Smooth muscle cell (in vitro differentiated cells): ENCODE results near the gene TMPRSS3. TPM values are rescaled to one million over a fixed set of nuclear protein-coding genes. Genes with fewer than 3 reads are reported as not detected.

Experiments
- DNase-seq: peaks from one replicate; lab custom pipeline; 2025; ENCODE audit not compliant: unreplicated experiment; lab: John Stamatoyannopoulos, UW
- H2AFZ ChIP-seq: fragments of 200-600 bp; sonication (generic); 2 replicates; pipeline ENCODE4 v1.6.0; 2016; ENCODE audit warnings: antibody characterized with exemption, low read depth, mild to moderate bottlenecking
- H3F3A ChIP-seq: fragments of 200-600 bp; sonication (generic); 2 replicates; pipeline ENCODE4 v1.6.0; 2017; ENCODE audit warnings: antibody characterized with exemption, low read depth
- H3K27ac ChIP-seq: fragments of 200-600 bp; sonication (generic); 2 replicates; pipeline ENCODE4 v1.5.1; 2016; ENCODE audit warnings: low read depth, mild to moderate bottlenecking
- H3K27me3 ChIP-seq: fragments of 200-600 bp; sonication (generic); 2 replicates; pipeline ENCODE4 v1.6.1; 2016; ENCODE audit warnings: low read depth, mild to moderate bottlenecking
- H3K36me3 ChIP-seq: fragments of 200-600 bp; sonication (generic); 2 replicates; pipeline ENCODE4 v1.5.1; 2016; ENCODE audit warnings: low read depth
- H3K4me1 ChIP-seq: fragments of 200-600 bp; sonication (generic); 2 replicates; pipeline ENCODE4 v1.5.1; 2016; ENCODE audit warnings: low read depth
- H3K4me2 ChIP-seq: fragments of 200-600 bp; sonication (generic); 2 replicates; pipeline ENCODE4 v1.6.0; 2016; ENCODE audit warnings: mild to moderate bottlenecking
- H3K4me3 ChIP-seq: fragments of 200-600 bp; sonication (generic); 2 replicates; pipeline ENCODE4 v1.5.1; 2016; ENCODE audit warnings: mild to moderate bottlenecking
- H3K79me2 ChIP-seq: fragments of 200-600 bp; sonication (generic); 2 replicates; pipeline ENCODE4 v1.6.0; 2016; ENCODE audit warnings: low read depth, mild to moderate bottlenecking
- H3K9ac ChIP-seq: fragments of 200-600 bp; sonication (generic); 2 replicates; pipeline ENCODE4 v1.6.0; 2016; ENCODE audit warnings: low read depth
- H3K9me3 ChIP-seq: fragments of 200-600 bp; sonication (generic); replicated peaks from 2 replicates; pipeline ENCODE4 v1.5.1; 2016; ENCODE audit warnings: low read depth
- H4K20me1 ChIP-seq: fragments of 200-600 bp; sonication (generic); 2 replicates; pipeline ENCODE4 v1.6.0; 2016; ENCODE audit warnings: low read depth
- CTCF ChIP-seq: fragments of 200-600 bp; sonication (generic); IDR thresholded peaks from 2 replicates; pipeline ENCODE4 v1.5.1; 2017; ENCODE audit warnings: borderline replicate concordance, mild to moderate bottlenecking, antibody characterized with exemption; ENCODE audit not compliant: insufficient read depth, poor library complexity, severe bottlenecking
- WGBS: methylation state at CpG from one replicate; pipeline ENCODE4 v1.1.7; 2016; ENCODE audit warnings: low lambda C conversion rate; 5-methylcytosine and 5-hydroxymethylcytosine counted together
- polyA plus RNA-seq: library from polyadenylated mRNA; unstranded; fragments of >200 nt; fragmentation: Nextera tagmentation; extraction: Ambion mirVana; gene quantifications from 2 replicates; pipeline ENCODE4 v1.2.1, GENCODE V29; 2016
- total RNA-seq: library from RNA; depleted of rRNA; stranded (reverse); fragments of >200 nt; gene quantifications from 2 replicates; pipeline ENCODE4 v1.2.3, GENCODE V29; 2014

The TMPRSS3 gene
- total and polyA plus RNA-seq, 2 experiments from 2014 or later, result not detected

DNA sequence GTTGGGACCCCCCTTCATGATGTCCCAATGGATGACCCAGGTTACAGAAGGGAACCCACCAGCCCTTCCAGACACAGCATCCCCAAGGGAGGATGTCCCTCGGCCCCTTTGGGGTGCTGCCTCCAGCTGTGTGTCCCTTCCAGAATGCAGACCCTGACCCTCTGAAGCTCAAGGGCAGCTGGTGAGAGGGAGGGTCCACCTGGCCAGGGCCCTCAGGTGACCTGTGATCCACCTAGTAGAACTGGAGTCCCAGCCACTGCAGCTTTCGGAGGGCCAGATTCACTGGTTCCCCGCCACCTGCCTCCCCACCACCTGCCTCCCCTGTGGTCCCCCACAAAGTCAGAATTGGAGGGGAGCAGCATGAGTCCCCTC, 19.9 kb downstream of the TMPRSS3 start:
- TF ChIP-seq CTCF, result no peak
- DNase-seq, result no peak
- Histone ChIP-seq H3F3A (no peaks in the 10 kb centered on the region), H3K4me2 (no peak overlapping the region), H2AFZ (no peak overlapping the region), H3K27ac (no peak overlapping the region), H4K20me1 (no peaks in the 10 kb centered on the region), H3K9me3 (no peaks in the 10 kb centered on the region), H3K36me3 (no peaks in the 10 kb centered on the region), H3K4me3 (no peak overlapping the region), H3K4me1 (no peaks in the 10 kb centered on the region), H3K9ac (no peak overlapping the region), H3K27me3 (no peaks in the 10 kb centered on the region), H3K79me2 (no peaks in the 10 kb centered on the region)
- 92% methylated on average over 2 of the region's 3 CpGs for WGBS

- DNase-seq, result no peak
- H3K4me3 ChIP-seq, result no peak overlapping the region
- H3K9me3 ChIP-seq, result no peaks in the 10 kb centered on the region
- H3K27me3 ChIP-seq, result no peaks in the 10 kb centered on the region
- no peaks in the 10 kb centered on the region for H3F3A ChIP-seq
- no peaks in the 10 kb centered on the region for H4K20me1 ChIP-seq
- no peak overlapping the region for H2AFZ ChIP-seq
- no peak overlapping the region for H3K4me2 ChIP-seq
- H3K79me2 ChIP-seq, result no peaks in the 10 kb centered on the region
- no peaks in the 10 kb centered on the region for H3K36me3 ChIP-seq
- no peak for TF ChIP-seq CTCF
- no peak overlapping the region for H3K27ac ChIP-seq
- 87% methylated on average over 11 of the region's 11 CpGs for whole genome bisulfite sequencing
- no peak overlapping the region for H3K9ac ChIP-seq
- no peaks in the 10 kb centered on the region for H3K4me1 ChIP-seq
Observed at GRCh38 chr21:42375506-42375905, 20.3 kb downstream of the TMPRSS3 start.

DNA sequence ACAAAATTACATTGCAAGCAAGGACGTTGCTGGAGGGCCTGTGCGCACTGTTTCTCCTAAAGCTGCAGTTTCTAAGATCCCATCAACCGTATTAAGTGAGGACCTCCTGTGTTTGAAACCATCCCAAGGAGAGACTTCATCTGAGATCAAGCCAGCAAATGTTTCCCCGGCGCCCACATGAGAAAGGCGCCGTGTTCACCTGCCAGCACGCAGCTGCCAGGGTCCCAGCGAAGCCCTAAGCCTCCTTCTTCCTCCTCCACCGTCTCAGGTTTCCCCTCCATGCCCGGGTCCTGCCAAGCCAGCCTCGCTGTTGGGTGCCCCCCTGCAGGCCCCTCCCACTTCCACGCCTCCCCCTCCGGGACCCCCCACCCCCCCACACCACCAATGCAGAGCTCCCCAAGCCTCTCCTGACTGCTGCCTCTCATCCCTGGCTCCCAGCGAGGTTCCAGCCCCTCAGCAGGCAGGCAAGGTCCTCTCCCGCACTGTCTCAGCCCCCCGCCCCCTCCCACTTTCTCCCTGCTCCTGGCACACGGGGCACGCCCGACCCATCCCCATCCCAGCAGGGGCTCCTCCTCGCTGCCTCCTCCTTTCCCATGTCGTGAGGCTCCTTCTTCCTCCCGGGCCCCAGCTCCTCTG, 20.9 kb downstream of the TMPRSS3 start:
- Histone ChIP-seq H3K9me3 (no peaks in the 10 kb centered on the region), H3K27me3 (no peaks in the 10 kb centered on the region), H3K36me3 (no peaks in the 10 kb centered on the region), H3K4me3 (no peak overlapping the region), H3K4me1 (no peaks in the 10 kb centered on the region), H4K20me1 (no peaks in the 10 kb centered on the region), H3K9ac (no peak overlapping the region), H2AFZ (no peak overlapping the region), H3K79me2 (no peaks in the 10 kb centered on the region), H3K4me2 (no peak overlapping the region), H3K27ac (no peak overlapping the region), H3F3A (no peaks in the 10 kb centered on the region)
- TF ChIP-seq CTCF, result no peak
- DNase-seq, result no peak
- WGBS, result 43% methylated on average over 18 of the region's 23 CpGs

GRCh38 chr21:42374457-42374856, 21.4 kb downstream of the TMPRSS3 start:
- no peak for TF ChIP-seq CTCF
- Histone ChIP-seq H3K9me3 (no peaks in the 10 kb centered on the region), H3K36me3 (no peaks in the 10 kb centered on the region), H2AFZ (no peak overlapping the region), H3K9ac (no peak overlapping the region), H4K20me1 (no peaks in the 10 kb centered on the region), H3K4me2 (no peak overlapping the region), H3K27me3 (no peaks in the 10 kb centered on the region), H3K27ac (no peak overlapping the region), H3K4me3 (no peak overlapping the region), H3K4me1 (no peaks in the 10 kb centered on the region), H3K79me2 (no peaks in the 10 kb centered on the region), H3F3A (no peaks in the 10 kb centered on the region)
- WGBS, result 92% methylated on average over 7 of the region's 7 CpGs
- DNase-seq, result no peak
